ENCODE data around the gene SAA2.

DNA sequence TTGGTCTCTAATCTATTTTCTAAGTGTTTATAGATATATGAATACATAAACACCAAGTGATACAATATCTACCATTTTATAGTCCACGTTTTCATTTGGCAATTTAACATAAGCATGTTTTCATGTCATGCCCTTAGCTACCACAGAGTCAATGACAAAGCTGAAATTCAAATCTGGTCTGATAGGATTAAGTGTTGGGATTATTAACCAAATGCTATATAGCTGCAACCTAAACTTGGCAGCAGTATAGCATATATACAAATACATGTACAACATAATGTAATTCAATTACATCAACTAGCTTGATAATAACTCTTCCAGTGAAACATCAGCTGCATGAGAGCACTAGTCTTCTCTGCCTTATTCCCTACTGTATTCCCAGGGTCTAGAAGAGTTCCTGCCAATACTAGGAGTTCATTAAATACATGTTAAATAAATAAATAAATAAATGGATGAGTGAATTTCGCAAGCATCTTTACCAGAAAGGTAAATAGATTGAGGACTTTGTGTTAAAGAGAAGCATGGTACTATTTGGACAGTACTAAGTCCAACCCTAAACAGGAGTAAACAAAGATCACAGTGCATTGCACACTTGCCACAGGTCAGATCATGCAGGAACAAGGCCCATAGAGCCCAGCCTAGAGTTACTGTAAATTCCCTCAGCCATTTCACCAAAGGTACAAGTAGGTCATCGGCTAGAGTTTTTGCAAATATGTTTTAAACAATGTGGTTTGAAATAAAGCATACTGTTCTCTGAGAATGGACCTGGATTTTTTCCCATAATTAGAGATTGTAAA is 24.7 kb downstream of the SAA2 start:
- TF ChIP-seq, protein P1, sequence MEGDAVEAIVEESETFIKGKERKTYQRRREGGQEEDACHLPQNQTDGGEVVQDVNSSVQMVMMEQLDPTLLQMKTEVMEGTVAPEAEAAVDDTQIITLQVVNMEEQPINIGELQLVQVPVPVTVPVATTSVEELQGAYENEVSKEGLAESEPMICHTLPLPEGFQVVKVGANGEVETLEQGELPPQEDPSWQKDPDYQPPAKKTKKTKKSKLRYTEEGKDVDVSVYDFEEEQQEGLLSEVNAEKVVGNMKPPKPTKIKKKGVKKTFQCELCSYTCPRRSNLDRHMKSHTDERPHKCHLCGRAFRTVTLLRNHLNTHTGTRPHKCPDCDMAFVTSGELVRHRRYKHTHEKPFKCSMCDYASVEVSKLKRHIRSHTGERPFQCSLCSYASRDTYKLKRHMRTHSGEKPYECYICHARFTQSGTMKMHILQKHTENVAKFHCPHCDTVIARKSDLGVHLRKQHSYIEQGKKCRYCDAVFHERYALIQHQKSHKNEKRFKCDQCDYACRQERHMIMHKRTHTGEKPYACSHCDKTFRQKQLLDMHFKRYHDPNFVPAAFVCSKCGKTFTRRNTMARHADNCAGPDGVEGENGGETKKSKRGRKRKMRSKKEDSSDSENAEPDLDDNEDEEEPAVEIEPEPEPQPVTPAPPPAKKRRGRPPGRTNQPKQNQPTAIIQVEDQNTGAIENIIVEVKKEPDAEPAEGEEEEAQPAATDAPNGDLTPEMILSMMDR (optimal IDR thresholded peaks at IDR 0.05 in 1 of 3, IDR thresholded peaks at IDR 0.05 in 1 of 3, conservative IDR thresholded peaks at IDR 0.05 in 1 of 3; ENCODE audit: extremely low read depth in 1 of 3, insufficient read depth in 2 of 3, low read length in 3 of 3): no peak
- no peak for TF ChIP-seq EZH2 (IDR thresholded peaks at IDR 0.05; ENCODE audit: low read length)
